Endothelial cell of umbilical vein (primary cell): ENCODE data around the gene SPAAR.

Source experiments
- EZH2 ChIP-seq: IDR thresholded peaks from 2 replicates; pipeline ENCODE4 v1.6.1; 2012; ENCODE audit warnings: borderline replicate concordance, low read depth, mild to moderate bottlenecking, moderate library complexity, low read length, inconsistent platforms; ENCODE audit not compliant: severe bottlenecking
- FOS ChIP-seq: IDR thresholded peaks from 2 replicates; pipeline ENCODE4 v1.6.1; 2011; ENCODE audit warnings: mild to moderate bottlenecking, low read length, moderate library complexity, borderline replicate concordance; ENCODE audit not compliant: insufficient read depth
- JUN ChIP-seq: IDR thresholded peaks from 2 replicates; pipeline ENCODE4 v1.6.1; 2011; ENCODE audit warnings: borderline replicate concordance, low read depth; ENCODE audit not compliant: insufficient read length, insufficient read depth
- MYC ChIP-seq: IDR thresholded peaks from one replicate; pipeline ENCODE4 v1.6.1; 2011; ENCODE audit warnings: mild to moderate bottlenecking, low read depth, low read length
- POLR2A ChIP-seq: IDR thresholded peaks from 2 replicates; pipeline ENCODE4 v1.6.1; 2012; ENCODE audit warnings: low read depth, mild to moderate bottlenecking, control low read depth, low read length
- POLR2AphosphoS5 ChIP-seq: IDR thresholded peaks from 2 replicates; pipeline ENCODE4 v1.6.1; 2012; ENCODE audit warnings: low read depth, mild to moderate bottlenecking, control low read depth, low read length, moderate library complexity; ENCODE audit not compliant: insufficient read depth
- TF ChIP-seq, protein P1 (sequence below), 2 donors: IDR thresholded peaks; 1 replicate in 1 of 2; 2 replicates in 1 of 2; pipeline ENCODE4 v1.5.1; 2011; ENCODE audit warnings: low read length in 2 of 2, mild to moderate bottlenecking in 2 of 2, moderate library complexity in 2 of 2, control low read depth in 1 of 2, inconsistent platforms in 1 of 2, low read depth in 1 of 2; ENCODE audit not compliant: insufficient read depth in 1 of 2; ENCODE audit errors: extremely low read depth in 1 of 2
- TF ChIP-seq, protein P2 (sequence below): IDR thresholded peaks from 2 replicates; pipeline ENCODE4 v1.6.1; 2011; ENCODE audit not compliant: insufficient read depth, insufficient read length

DNA sequence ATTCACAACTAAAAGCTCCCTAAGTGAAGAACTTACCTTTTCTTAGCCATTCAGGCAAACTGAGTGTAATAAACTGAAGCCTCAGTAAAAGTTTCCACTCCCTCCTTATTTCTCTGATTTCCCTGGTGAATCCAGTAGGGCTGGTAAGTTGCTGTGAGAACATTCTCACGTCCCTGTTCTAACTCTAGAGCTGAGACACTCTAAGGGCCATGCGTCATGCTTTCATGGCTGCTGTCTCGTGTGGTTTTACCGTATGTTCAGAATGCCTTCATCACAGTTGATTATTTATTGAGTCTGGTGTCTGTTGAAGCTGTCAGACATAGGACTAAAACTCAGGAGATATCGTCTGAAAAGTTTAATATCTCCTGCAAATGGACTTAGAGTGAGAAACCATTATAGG, 47.4 kb downstream of the SPAAR start:
- TF ChIP-seq EZH2 = no peak
- TF ChIP-seq, protein P1, sequence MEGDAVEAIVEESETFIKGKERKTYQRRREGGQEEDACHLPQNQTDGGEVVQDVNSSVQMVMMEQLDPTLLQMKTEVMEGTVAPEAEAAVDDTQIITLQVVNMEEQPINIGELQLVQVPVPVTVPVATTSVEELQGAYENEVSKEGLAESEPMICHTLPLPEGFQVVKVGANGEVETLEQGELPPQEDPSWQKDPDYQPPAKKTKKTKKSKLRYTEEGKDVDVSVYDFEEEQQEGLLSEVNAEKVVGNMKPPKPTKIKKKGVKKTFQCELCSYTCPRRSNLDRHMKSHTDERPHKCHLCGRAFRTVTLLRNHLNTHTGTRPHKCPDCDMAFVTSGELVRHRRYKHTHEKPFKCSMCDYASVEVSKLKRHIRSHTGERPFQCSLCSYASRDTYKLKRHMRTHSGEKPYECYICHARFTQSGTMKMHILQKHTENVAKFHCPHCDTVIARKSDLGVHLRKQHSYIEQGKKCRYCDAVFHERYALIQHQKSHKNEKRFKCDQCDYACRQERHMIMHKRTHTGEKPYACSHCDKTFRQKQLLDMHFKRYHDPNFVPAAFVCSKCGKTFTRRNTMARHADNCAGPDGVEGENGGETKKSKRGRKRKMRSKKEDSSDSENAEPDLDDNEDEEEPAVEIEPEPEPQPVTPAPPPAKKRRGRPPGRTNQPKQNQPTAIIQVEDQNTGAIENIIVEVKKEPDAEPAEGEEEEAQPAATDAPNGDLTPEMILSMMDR (IDR thresholded peaks at IDR 0.05; ENCODE audit: extremely low read depth in 1 of 2, insufficient read depth in 1 of 2, low read depth in 1 of 2, low read length in 2 of 2) = no peak
- no peak for TF ChIP-seq POLR2A
- no peak for TF ChIP-seq MYC
- no peak for TF ChIP-seq POLR2AphosphoS5
- TF ChIP-seq, protein P2, sequence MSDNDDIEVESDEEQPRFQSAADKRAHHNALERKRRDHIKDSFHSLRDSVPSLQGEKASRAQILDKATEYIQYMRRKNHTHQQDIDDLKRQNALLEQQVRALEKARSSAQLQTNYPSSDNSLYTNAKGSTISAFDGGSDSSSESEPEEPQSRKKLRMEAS = no peak
- no peak for TF ChIP-seq JUN
- no peak for TF ChIP-seq FOS
